Right lobe of liver (tissue), 4 donors: ENCODE measurements around the gene RSPH10B2.

Source experiments
- CTCF ChIP-seq, 4 donors: fragments of 200-600 bp in 3 of 4; fragments of 450-650 bp in 1 of 4; IDR thresholded peaks; one replicate each; pipeline versions ENCODE4 v1.5.1 to v1.8.0; 2016 to 2022; ENCODE audit warnings: antibody characterized with exemption in 4 of 4, mild to moderate bottlenecking in 2 of 4
- POLR2A ChIP-seq: fragments of 450-650 bp; IDR thresholded peaks from one replicate; pipeline ENCODE4 v1.6.1; 2017; ENCODE audit warnings: antibody characterized with exemption, mild to moderate bottlenecking
- donor health status: DM: no; HTN: no; CAD: no.
- donor health status: DM: no; HTN: no; CAD: no.
- donor health status: DM: no; HTN: yes; CAD: no.

- TF ChIP-seq POLR2A (no peak), CTCF (IDR thresholded peaks at IDR 0.05) (no peak)
These were observed 35.8 kb upstream of the RSPH10B2 start for GRCh38 chr7:6718124-6718523.
